Activated CD8-positive, alpha-beta memory T cell treated with anti-CD3 and anti-CD28 coated beads, Interleukin-2, amount 50 U/mL, for 4 hours (primary cell): ENCODE results near the gene TSPYL1.

Source experiments
- DNase-seq: peaks from one replicate; pipeline ENCODE4 v3.0.0-alpha.2; 2020

The TSPYL1 gene

DNA sequence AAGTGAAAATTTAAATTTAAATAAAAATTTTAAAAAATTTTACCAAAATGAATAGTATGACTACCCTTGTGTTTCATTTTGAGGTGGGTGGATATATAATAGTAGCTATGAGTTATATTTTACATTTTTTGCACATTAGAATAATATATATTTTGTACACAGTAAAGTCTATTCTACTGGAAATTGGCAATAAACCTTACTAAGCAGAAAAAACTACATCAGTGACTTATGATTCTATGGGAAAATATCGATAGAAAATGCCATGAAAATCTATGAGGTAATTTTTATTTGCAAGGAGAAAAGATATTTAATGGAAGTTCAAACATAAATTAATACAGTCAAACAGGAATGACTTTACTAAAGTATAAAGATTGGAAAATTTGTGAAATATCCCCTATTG, 23.0 kb downstream of the TSPYL1 start:
- DNase-seq, result no peak

DNA sequence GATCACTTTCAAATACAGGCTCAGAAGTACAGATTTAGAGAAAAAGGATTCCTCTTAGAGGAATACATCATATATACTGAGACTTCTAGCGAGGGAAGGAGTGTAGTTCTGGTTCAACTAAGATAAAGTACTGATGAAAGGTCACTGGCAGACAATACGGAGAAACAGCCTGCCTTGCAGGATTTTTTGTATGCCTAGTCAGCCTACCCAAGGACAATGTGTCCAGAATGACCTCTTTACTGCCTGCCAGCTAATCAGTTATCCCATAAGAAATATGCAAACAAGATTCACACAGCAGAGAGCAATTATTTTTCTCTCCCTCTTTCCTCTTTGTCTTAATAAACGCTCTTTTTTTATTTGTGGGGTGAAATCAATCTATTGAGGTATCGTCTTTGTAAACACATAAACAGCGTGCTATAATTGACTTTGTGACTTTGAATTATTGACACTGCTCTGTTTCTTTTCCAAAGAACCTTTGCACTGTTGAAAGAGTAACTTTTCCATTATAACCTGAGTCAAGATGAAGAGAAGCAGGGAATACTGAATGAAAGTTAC, 24.4 kb downstream of the TSPYL1 start:
- no peak for DNase-seq

DNA sequence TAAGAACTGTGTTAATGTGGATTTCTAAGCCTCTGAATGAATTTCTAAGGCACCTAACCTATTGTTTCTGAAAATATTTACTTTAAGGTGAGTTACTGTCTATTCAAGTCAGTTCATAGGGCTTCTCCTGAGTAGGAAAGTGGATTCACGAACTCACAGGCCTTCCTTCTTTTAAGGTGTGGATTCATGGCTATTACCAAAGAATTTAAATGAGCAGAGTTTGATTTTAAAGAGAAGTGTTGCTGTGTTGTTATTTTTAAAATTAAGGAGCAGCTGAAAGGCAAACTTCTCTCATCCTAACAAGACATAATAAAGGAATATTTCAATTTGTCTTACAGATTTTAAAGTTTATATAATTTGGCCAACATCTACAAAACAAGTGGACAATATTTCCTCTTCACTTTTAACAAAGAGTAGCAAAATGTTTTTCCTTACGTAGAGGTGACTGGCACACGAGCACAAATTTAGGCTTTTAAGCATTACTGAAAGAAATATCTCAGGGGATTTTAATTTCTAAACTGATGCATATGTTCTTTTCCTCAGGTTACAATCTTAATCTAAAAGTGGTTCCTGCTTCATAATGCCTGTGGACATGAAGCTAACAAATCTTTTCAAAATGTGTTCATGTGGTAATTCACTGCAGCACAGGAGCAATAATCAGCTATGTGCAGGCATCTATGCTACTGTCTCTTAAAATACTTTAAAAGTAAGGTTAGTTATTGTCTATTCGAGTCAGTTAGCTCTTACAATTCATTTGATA, 25.3 kb downstream of the TSPYL1 start:
- no peak for DNase-seq

DNA sequence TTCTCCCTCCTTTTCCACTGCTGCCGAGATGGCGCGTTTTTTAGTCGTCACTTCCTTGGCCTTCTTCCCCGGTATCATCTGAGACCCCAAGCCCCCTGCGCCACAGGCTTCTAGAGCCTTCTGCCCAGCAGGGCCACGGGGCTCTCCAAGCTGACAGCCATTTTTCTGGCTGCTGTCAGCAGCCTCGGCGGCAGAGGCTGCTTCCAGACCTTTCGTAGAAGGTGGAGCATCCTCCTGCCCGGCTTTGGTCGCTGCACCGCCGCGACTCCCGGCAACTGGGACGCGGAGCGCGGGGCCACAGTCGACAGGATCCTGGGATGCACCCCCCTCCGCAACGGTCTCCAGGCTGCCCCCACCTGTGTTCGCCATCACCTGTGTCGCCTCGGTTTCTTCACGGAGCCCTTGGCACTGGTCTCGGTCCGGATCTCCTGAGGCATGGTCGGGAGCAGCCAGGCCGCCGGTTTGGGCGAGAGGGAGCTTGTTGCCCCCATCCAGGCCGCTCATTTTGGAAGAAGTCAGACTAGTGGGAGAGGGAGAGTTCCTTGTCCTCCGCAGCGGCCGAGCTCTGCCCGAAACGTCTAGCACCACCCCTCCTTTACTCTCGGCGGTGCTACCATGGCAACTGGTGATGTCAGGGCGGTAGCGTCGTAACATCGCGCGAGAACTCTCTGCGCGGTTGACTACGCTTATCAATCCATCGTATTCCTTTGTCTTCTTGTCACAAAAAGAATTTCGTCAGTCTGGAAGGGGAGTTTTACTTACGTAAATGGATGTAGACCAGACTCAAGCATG, 26.0 kb downstream of the TSPYL1 start, which contains the start of gene TSPYL4:
TSPYL4 (minus strand) TSS at position 571 of the 792 bp plus-strand sequence; CDS start at position 504, 67 bp downstream.
- DNase-seq, result peak; percentile 92

DNA sequence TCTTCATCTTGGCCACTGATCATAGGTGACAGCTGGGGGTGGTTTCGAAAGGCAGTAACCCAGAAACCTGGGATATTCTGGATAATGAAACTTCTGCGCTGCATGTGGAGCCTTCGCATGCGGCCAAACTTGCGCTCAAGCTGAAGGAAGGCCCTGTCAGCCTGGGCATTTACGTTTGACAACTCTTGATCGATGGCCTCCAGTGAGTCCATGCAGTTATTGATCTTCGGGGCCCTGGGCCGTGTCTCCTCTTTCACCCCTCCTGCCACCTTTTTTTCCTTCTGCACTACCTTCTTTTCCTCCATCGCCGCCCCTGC, 26.6 kb downstream of the TSPYL1 start:
- no peak for DNase-seq

DNA sequence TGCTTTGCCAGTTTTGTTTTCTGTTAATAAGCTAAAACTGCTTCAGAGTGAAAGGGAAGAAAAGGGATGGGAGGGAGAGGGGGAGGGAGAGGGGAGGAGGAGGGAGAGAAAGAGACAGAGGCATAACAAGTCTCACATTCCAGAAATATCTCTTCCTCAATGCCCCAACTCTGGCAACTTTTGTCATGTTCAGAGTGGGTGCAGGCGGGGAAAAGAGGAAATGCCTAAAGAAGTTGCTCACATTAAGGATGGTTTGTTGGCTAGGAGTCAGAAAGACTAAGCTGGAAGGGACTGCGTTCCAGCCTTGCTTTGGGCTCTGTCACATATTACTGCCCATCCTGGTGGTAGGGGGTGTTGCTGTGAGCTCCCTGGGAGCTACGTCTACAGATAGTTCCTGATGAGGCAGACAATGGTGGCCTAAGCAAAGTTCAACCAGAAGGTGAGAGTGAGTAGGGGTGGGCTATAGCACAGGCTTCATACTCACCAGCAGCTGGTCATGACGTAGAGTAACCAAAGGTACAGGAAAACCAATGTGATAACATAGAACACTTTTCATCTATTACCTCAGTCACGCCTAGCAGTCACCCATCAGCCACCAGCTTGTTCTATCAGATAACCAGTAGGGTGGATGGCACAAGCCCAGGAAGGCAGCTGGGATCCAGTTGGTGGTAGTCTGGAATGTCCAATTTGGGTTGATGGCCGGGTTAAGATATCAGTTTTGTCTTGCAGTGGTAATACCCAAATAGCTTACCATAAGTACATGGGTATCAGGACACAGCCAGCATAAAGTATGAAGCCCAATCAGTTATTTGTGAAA, 28.0 kb downstream of the TSPYL1 start:
- no peak for DNase-seq

DNA sequence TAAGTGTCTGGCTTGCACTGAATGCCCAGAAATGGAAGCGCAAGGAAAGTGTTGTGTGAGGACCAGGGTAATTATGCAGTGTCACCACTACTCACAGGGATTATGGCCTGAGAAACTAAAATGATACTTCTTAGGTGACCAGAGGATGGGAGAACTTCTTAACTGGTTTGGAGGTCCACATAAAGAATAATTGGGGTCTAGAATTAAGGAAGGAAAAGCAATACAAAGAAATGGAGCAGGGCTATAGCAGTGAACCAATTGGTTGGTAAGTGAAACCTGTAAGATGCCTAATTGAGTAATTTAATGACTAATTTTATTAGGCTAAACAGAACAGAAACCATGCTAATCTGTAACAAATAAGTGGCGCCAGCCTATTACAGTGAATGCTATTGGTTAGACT, 31.2 kb downstream of the TSPYL1 start:
- DNase-seq, result no peak

DNA sequence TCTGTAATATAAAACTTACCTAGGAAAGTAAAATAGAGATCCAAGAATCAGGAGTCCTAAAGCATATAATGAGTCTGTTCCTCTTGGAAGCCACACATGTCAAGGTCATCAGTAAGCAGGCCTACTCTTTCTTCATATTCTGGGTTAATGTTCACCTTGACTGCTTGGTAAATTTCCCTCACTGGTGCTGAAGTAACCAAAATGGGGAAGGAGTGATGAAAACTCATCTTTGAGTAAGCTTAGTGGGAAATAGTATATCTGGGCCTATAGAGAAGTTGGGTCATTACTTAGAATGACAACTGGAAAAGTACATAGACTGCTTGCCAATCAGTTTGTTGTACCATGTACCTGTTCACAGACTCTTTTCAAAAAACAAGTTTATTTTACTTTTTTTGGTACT, 32.4 kb downstream of the TSPYL1 start:
- no peak for DNase-seq

DNA sequence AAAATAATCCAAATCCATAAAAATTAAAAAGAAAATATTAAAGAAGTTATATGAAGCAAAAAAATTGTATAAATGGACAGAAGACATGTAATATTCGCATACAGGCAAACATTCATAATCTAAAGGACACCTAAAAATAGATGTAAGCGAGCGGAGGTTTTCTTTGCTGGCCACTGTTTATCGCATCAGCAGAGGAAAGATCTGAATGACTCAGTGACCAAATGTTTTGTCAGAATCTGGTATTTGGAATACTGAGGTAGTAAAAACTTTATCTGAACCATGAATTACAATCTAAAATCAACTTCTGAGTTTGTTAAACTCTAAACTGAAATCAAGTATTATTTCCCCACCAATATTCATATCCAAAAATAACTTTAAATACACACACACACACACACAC, 33.6 kb downstream of the TSPYL1 start:
- no peak for DNase-seq

DNA sequence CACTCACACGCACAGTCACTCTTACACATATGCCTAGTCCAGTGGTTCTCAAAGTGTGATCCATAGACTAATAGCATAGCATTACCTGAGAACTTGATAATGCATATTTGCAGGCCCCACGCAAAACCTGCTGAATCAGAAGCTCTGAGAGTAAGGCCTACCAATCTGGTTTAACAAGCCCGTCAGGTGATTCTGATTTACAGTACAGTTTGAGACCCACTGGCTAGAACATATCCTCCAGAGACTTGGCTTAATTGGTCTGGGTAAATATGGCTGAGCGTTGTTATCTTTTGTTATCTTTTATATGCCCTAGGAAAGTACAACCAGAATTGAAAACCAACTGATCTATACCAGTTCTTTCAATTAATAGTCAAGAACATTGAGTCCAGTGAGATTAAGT, 35.4 kb downstream of the TSPYL1 start:
- DNase-seq, result no peak

DNA sequence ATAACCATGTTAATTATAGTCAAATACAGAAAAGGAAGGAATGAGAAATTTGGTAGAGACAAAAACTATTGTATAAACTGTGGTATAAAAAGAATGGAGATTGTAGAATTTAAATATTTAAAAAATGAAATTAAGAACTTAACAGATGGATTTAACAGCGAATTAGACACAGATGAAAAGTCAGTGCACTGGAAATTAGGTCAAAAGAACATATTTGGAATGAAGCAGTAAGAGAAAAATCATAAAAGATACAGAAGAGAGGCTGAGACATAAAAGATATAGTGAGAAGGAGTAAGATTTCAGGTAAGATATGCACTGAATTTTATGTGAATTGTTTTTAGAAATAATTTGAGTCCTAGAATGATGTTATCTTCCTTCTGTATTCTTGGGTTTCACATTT, 39.9 kb downstream of the TSPYL1 start:
- DNase-seq, result no peak

DNA sequence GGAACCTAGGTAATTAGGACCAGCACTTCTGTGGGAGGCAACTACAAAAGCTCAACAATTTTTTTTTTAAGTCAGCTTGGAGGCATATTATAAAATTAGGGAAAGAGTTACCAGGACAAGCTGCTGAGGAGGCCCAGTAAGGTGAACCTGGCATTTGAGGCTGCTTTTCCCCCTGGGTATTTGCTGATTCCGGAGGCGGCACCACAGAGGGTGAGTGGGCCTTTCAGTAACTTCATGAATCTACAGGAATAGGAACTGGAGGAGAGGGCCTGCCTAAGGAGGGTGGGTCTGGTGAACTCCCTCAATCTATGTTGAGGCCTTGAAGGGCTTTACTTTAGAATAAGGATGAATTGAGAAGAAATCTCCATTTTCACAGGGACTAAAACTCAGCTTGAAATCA, 40.5 kb downstream of the TSPYL1 start:
- no peak for DNase-seq

DNA sequence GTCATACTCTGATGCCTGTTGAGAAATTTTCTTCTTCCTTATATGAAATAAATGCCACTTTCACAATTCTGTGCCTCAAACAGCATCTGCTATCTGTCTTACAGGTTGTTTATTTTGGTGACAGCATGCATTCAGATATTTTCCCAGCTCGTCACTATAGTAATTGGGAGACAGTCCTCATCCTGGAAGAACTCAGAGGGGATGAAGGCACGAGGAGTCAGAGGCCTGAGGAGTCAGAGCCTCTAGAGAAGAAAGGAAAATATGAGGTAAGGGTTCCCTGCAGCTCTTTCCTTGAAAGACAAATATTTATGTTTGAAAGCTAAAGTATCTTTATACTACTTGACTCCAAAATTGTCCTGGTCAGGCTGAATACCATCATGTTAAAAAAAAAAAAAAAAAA, 41.6 kb downstream of the TSPYL1 start:
- DNase-seq, result no peak

DNA sequence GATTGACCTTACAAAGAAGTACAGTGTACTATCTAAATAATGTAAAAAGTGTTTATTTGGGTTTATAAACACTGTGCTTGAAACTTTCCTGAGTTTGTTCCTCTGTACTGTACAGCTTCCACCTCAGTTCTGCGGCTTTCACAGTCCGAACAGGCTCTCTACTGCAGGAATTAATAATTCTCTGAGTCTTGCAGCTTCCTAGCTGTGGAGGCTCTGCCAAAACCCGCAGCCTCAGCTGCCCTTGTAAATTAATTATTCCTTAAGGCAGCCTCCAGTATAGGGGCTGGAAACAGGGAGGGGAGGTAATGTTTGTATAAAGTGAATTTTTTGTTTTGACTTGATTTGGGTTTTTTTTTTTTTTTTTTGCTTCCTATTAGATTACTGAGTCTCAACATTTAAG, 45.0 kb downstream of the TSPYL1 start:
- no peak for DNase-seq

DNA sequence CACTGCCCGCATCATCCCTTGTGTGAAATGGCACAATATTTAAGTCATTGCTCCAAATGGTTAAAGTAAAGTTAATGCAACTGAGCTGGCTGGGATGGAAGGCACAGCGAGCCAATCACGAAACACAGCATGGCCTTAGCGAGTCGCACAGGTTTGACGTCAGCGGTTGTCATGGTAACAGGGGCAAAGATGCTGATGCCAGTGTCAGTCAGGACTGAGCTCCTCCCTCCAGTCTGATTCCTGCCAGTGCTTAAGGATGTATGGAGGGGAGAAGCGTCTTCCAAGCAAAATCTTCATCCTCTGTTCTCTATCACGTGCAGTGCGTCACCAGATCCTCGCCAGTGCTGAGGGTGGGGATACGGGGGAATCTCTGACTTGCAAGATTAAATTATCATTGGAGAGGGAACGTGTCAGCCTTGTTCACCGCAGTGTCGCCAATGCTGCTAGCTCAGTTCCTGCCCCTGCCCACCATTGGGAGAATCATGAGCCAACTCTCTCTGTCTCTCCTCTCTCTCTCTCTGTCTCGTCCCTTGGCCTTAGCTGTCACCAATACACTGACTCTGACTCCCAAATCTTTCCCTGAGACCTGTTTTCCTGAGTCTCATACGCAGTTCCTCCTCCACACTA, 50.3 kb downstream of the TSPYL1 start:
- DNase-seq, result no peak
